Upper lobe of left lung (tissue), 6 donors: ENCODE data around the gene PTPRN. TPM values are rescaled to one million over a fixed set of nuclear protein-coding genes. Genes with fewer than 3 reads are reported as not detected.

ENCODE experiments used
- ATAC-seq, 2 donors: fragments of 200-7000 bp; cut with Tn5 transposase; one replicate each; pipeline ENCODE4 v1.9.1; 2022; ENCODE audit warnings: mild to moderate bottlenecking in 2 of 2, moderate library complexity in 2 of 2; ENCODE audit not compliant: low FRiP score in 2 of 2
- DNase-seq, 2 donors: peaks; one replicate each; pipeline ENCODE4 v3.0.0-alpha.2; 2019 to 2020
- H3K27ac ChIP-seq, 4 donors: fragments of 200-600 bp; sonication (generic); one replicate each; pipeline ENCODE4 v1.5.1; 2016 to 2019
- H3K27me3 ChIP-seq, 4 donors: fragments of 200-600 bp; sonication (generic); one replicate each; pipeline ENCODE4 v1.5.1; 2017 to 2019
- H3K36me3 ChIP-seq, 4 donors: fragments of 200-600 bp; sonication (generic); one replicate each; pipeline ENCODE4 v1.5.1; 2016 to 2019
- H3K4me1 ChIP-seq, 4 donors: fragments of 200-600 bp; sonication (generic); one replicate each; pipeline ENCODE4 v1.5.1; 2018 to 2019
- H3K4me3 ChIP-seq, 4 donors: fragments of 200-600 bp; sonication (generic); one replicate each; pipeline ENCODE4 v1.5.1; 2017 to 2019; ENCODE audit warnings: mild to moderate bottlenecking in 2 of 4, moderate library complexity in 1 of 4
- H3K9me3 ChIP-seq, 4 donors: fragments of 200-600 bp; sonication (generic); one replicate each; pipeline ENCODE4 v1.5.1; 2018 to 2019
- CTCF ChIP-seq, 6 experiments: fragments of 450-650 bp in 4 of 6; fragments of 200-600 bp in 2 of 6; sonication (generic) in 2 of 6; IDR thresholded peaks; one replicate each; pipeline ENCODE4 v1.5.1; 2016 to 2019; ENCODE audit warnings: antibody characterized with exemption in 6 of 6
- EP300 ChIP-seq, 4 donors: sonication (generic); formaldehyde crosslinking; IDR thresholded peaks; one replicate each; pipeline ENCODE4 v1.5.1; 2017; ENCODE audit warnings: antibody characterized with exemption in 4 of 4, control low read depth in 2 of 4
- POLR2A ChIP-seq, 4 donors: fragments of 450-650 bp; IDR thresholded peaks; one replicate each; pipeline ENCODE4 v1.5.1; 2016 to 2017; ENCODE audit warnings: antibody characterized with exemption in 4 of 4, mild to moderate bottlenecking in 2 of 4
- POLR2AphosphoS5 ChIP-seq, 2 donors: sonication (generic); formaldehyde crosslinking; IDR thresholded peaks; one replicate each; pipeline ENCODE4 v1.5.1; 2017; ENCODE audit warnings: antibody characterized with exemption in 2 of 2
- WGBS, 2 donors: methylation state at CpG; one replicate each; pipeline ENCODE4 v1.1.5; 2017 to 2018; 5-methylcytosine and 5-hydroxymethylcytosine counted together
- total RNA-seq, 6 donors: library from RNA; depleted of rRNA in 4 of 6; stranded (reverse); fragments of >200 nt in 4 of 6; gene quantifications; one replicate each; pipeline versions ENCODE4 v1.1.0 to v1.2.1, GENCODE V29; 2016 to 2021
- donor health status: DM: no; HTN: no; CAD: no; lungs with moderate emphysema.
- donor health status: DM: no; HTN: yes; CAD: no; lungs with severe emphysema.

Gene PTPRN
- total RNA-seq, 6 donors from 2014 or later = 0.20 to 4.4 (median 0.68) TPM; not detected in 2

DNA sequence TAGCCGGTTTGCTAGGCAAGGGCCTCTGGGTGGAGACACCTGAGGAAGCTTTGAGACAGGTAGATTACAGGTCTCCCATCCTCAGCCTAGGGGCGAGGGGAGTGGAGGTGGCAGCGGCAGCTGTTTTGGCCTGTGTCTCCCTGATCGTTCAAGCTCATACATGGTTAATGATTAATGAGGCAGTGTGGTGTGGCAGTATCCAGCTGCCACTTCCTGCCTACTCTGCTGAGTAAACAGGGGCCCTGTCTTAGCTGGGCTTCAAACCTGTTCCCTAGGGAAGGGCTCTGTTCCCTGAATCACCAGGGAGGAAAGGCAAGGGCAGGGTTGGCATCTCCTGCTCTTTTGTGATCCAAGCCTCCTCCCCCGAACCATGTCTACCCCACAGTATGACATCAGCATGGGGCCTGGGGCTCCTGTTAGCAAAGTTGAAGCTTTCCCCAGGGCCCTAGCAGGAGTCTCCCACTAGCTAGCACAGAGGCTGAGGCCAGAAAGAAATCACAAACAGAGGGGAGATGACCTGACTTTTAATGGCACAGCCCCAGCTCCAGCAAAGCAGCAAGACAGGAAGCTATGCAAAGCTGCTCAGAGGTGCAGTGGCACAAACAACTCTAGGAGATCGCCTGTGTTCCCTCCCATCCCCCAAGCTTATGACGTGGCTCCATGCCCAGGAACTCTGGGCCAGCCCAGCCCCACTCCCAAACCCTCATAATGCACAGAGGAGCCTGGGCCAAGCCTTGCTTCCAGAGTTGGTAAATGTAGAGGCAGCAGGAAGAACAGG, 59.8 kb downstream of the PTPRN start:
- 12% methylated on average over 7 of the region's 7 CpGs; no CpG with 5 or more reads in 1 of the 2 donors for WGBS, 2 donors
- DNase-seq (peak in 1 of 2 donors; percentile 93), ATAC-seq (peak; percentile 7 to 74)
- no peaks in the 10 kb centered on the region for H3K27me3 ChIP-seq
- H3K9me3 ChIP-seq = no peaks in the 10 kb centered on the region
- peaks cover 2 to 37% (median 11%) of the 10 kb centered on the region in 4 donors for H3K36me3 ChIP-seq
- peak overlapping the region in 3 of 4 donors; percentile 12 to 31 (median 18) for H3K4me3 ChIP-seq
- peak overlapping the region; percentile 77 to 96 (median 96) for H3K27ac ChIP-seq
- H3K4me1 ChIP-seq = peaks cover 74 to 94% (median 81%) of the 10 kb centered on the region in 4 donors
- TF ChIP-seq CTCF (IDR thresholded peaks at IDR 0.05) (peak in 1 of 6 experiments; percentile 5), POLR2A (IDR thresholded peaks at IDR 0.05) (peak in 2 of 4 donors; percentile 48 to 67), POLR2AphosphoS5 (IDR thresholded peaks at IDR 0.05) (peak; percentile 71 to 82), EP300 (IDR thresholded peaks at IDR 0.05) (no peak)

DNA sequence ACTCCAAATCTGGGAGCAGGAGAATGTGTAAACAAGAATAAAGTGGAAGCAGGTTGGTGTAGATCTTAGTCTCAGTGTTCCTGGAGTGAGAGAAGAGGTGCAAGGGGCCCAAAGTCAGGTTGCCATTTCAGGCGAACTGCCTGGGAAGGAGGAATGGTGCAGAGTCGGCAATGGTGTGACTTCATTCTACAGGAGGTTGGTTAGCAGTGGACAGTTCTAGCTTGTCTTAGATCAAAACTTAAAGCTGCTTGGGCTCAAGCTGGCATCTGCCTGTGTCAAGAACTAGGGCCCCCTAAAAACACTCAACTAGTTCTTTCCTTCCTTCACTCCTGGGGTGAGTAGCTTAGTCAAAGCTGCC, 60.4 kb downstream of the PTPRN start:
- Histone ChIP-seq H3K27me3 (no peaks in the 10 kb centered on the region), H3K4me3 (peak overlapping the region in 3 of 4 donors; percentile 12 to 31 (median 18)), H3K36me3 (peaks cover 2 to 37% (median 11%) of the 10 kb centered on the region in 4 donors), H3K9me3 (no peaks in the 10 kb centered on the region), H3K27ac (peak overlapping the region; percentile 77 to 96 (median 96)), H3K4me1 (peaks cover 70 to 95% (median 77%) of the 10 kb centered on the region in 4 donors)
- WGBS, 2 donors = 66 to 74% methylated on average over 2 of the region's 2 CpGs
- TF ChIP-seq POLR2A (IDR thresholded peaks at IDR 0.05) = no peak
- ATAC-seq (no peak), DNase-seq (no peak)

DNA sequence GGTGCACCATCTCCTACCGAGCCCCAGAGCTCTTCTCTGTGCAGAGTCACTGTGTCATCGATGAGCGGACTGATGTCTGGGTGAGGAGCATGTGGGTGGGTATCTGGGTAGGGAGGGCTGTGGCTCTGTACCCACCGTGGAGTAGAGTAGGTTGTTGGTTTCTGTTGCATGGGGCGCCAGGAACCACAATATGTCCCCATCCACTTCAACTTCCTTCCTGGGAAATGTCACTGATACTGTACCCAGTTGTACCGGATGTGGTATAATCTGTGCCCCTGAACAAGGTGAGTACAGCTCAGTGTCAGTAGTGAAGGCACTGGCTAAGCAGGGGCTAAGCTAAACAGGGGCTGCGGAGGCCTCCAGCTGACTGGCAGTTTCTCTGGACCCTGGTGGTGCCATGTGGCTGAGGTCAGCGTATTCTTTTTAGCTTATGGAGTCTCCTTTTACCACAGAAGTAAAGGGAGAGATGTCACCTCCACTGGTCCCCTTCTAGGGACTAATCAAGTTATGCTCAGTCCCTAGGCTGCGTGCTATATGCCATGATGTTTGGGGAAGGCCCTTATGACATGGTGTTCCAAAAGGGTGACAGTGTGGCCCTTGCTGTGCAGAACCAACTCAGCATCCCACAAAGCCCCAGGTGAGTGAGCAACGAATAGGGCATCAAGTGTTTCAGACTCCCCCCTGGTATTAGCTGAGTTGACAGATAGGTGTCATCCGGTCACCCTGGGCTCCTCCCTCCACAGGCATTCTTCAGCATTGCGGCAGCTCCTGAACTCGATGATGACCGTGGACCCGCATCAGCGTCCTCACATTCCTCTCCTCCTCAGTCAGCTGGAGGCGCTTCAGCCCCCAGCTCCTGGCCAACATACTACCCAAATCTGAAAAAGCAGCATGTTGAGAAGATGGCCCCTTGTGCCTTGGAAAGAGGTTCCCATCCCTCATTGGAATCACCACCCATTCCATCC, 61.2 kb downstream of the PTPRN start:
- ATAC-seq (no peak), DNase-seq (peak in 1 of 2 donors; percentile 58)
- H3K4me1 ChIP-seq = peaks cover 61 to 86% (median 69%) of the 10 kb centered on the region in 4 donors
- H3K4me3 ChIP-seq = peak overlapping the region in 2 of 4 donors; percentile 9 to 18
- 79 to 87% methylated on average over 16 to 17 of the region's 17 CpGs for WGBS, 2 donors
- peak overlapping the region; percentile 77 to 96 (median 96) for H3K27ac ChIP-seq
- peaks cover 2 to 37% (median 11%) of the 10 kb centered on the region in 4 donors for H3K36me3 ChIP-seq
- no peaks in the 10 kb centered on the region for H3K9me3 ChIP-seq
- H3K27me3 ChIP-seq = no peaks in the 10 kb centered on the region
- TF ChIP-seq POLR2AphosphoS5 (IDR thresholded peaks at IDR 0.05) (peak; percentile 70 to 74), CTCF (IDR thresholded peaks at IDR 0.05) (no peak), EP300 (IDR thresholded peaks at IDR 0.05) (no peak)

GRCh38 chr2:219246559-219246958, 62.6 kb downstream of the PTPRN start:
- no peak for ATAC-seq
- Histone ChIP-seq H3K4me1 (peaks cover 57 to 72% (median 58%) of the 10 kb centered on the region in 4 donors), H3K9me3 (no peaks in the 10 kb centered on the region), H3K36me3 (peaks cover 2 to 37% (median 11%) of the 10 kb centered on the region in 4 donors), H3K27ac (peak overlapping the region; percentile 91 to 96 (median 96)), H3K27me3 (no peaks in the 10 kb centered on the region), H3K4me3 (peak overlapping the region in 1 of 4 donors; percentile 82)
- no peak for DNase-seq
- WGBS, 2 donors = 93 to 96% methylated on average over 4 to 10 of the region's 10 CpGs
- TF ChIP-seq EP300 (IDR thresholded peaks at IDR 0.05) (no peak), POLR2AphosphoS5 (IDR thresholded peaks at IDR 0.05) (no peak), POLR2A (IDR thresholded peaks at IDR 0.05) (no peak), CTCF (IDR thresholded peaks at IDR 0.05) (no peak)

DNA sequence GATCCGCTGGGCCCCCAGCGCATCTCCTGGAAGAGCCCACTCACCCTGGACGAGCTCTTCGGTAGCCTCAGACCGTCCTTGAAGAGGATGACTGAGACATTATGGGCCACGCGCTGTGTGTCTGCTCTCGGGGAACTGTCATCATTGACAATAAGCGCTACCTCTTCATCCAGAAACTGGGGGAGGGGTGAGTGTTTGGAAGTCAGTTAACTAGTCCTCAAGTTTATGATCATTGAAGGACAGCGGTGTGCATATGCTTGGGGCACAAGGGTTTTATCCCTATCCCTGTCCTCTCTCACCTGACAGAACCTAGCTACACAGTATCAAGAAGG, 63.3 kb downstream of the PTPRN start:
- Histone ChIP-seq H3K27ac (peak overlapping the region; percentile 91 to 96 (median 96)), H3K27me3 (no peaks in the 10 kb centered on the region), H3K4me3 (peak overlapping the region; percentile 72 to 83 (median 79)), H3K36me3 (peaks cover 2 to 30% (median 10%) of the 10 kb centered on the region in 4 donors), H3K4me1 (peaks cover 55 to 65% (median 56%) of the 10 kb centered on the region in 4 donors), H3K9me3 (no peaks in the 10 kb centered on the region)
- no peak for TF ChIP-seq EP300 (IDR thresholded peaks at IDR 0.05)
- no peak for TF ChIP-seq POLR2A (IDR thresholded peaks at IDR 0.05)
- no peak for TF ChIP-seq POLR2AphosphoS5 (IDR thresholded peaks at IDR 0.05)
- no peak for TF ChIP-seq CTCF (IDR thresholded peaks at IDR 0.05)
- WGBS, 2 donors = 18 to 47% methylated on average over 5 to 10 of the region's 10 CpGs
- no peak for DNase-seq
- ATAC-seq = no peak
